ENCODE results near the gene DAO. TPM values are rescaled to one million over a fixed set of nuclear protein-coding genes. Genes with fewer than 3 reads are reported as not detected.

The DAO gene
- total and polyA plus RNA-seq, 2 of the 4 experiments (the other 2 are of a cell fraction): not detected

- Histone ChIP-seq H4K5ac (ENCODE audit: low read depth, low read length) (no peak overlapping the region), H4K91ac (ENCODE audit: insufficient read depth, low read depth, low read length) (no peak overlapping the region), H2AK9ac (replicated peaks; ENCODE audit: low read depth, low read length, poor library complexity) (no peak overlapping the region), H2AFZ (replicated peaks; ENCODE audit: low read length, poor library complexity) (no peak overlapping the region), H3K9me3 (ENCODE audit: control insufficient read depth, insufficient read depth, low read length) (peaks cover 2% of the 10 kb centered on the region; the same call in 1 of the 2 replicates), H2BK120ac (ENCODE audit: low read depth, low read length) (no peak overlapping the region), H3K27me3 (ENCODE audit: control insufficient read depth, insufficient read depth, low read length) (peaks cover 6% of the 10 kb centered on the region), H3K56ac (ENCODE audit: extremely low read depth, insufficient read depth, low read length) (no peak overlapping the region), H3K14ac (replicated peaks; ENCODE audit: low read depth, low read length) (no peak overlapping the region), H2BK5ac (ENCODE audit: low read depth, low read length, poor library complexity, severe bottlenecking) (no peak overlapping the region), H3K4ac (ENCODE audit: low read depth, low read length) (no peak overlapping the region), H2BK20ac (ENCODE audit: low read depth, low read length) (no peak overlapping the region), H3K4me3 (ENCODE audit: insufficient read depth, low read depth, low read length) (no peak overlapping the region), H4K20me1 (ENCODE audit: insufficient read depth, low read length) (no peaks in the 10 kb centered on the region), H3K4me2 (ENCODE audit: low read depth, low read length) (no peak overlapping the region), H3K23ac (ENCODE audit: low read depth, low read length) (no peak overlapping the region), H3K18ac (ENCODE audit: low read depth, low read length) (no peak overlapping the region), H2AK5ac (ENCODE audit: low read depth, low read length) (no peak overlapping the region), H3K36me3 (ENCODE audit: control insufficient read depth, insufficient read depth, low read length) (no peaks in the 10 kb centered on the region), H3K9ac (ENCODE audit: low read depth, low read length) (no peak overlapping the region), H4K8ac (ENCODE audit: low read depth in 2 of 2, low read length in 2 of 2) (no peak overlapping the region), H3K27ac (ENCODE audit: insufficient read depth, low read length) (no peak overlapping the region), H3K9me1 (ENCODE audit: insufficient read depth, low read length) (no peaks in the 10 kb centered on the region), H2BK15ac (ENCODE audit: low read depth, low read length) (no peak overlapping the region), H3K79me1 (ENCODE audit: low read depth in 1 of 2, low read length in 2 of 2) (no peaks in the 10 kb centered on the region), H3K4me1 (ENCODE audit: control insufficient read depth, insufficient read depth, low read length) (no peaks in the 10 kb centered on the region)
- dilution Hi-C loops (cut with HindIII; ENCODE audit: low sequenced_read_pairs, unreplicated experiment): no loop called here
- ChIA-PET POLR2A (ENCODE audit: unreplicated experiment) (no interaction called here), CTCF (no interaction called here)
- WGBS, 2 experiments (ENCODE audit: extremely low coverage in 2 of 2, insufficient read length in 1 of 2): no CpG with 5 or more reads among the region's 5 CpGs
- intact Hi-C loops (cut with micrococcal nuclease): no loop called here
- TF ChIP-seq NFE2L2 (IDR thresholded peaks at IDR 0.05; ENCODE audit: low read depth, low read length) (no peak), SMC3 (IDR thresholded peaks at IDR 0.05; ENCODE audit: low read depth, low read length) (no peak), RCOR1 (IDR thresholded peaks at IDR 0.05; ENCODE audit: insufficient replicate concordance, low read length) (no peak), ELK1 (IDR thresholded peaks at IDR 0.05; ENCODE audit: borderline replicate concordance, low read depth, low read length) (no peak), CEBPB (IDR thresholded peaks at IDR 0.05; ENCODE audit: low read depth, low read length) (no peak), MAFK (IDR thresholded peaks at IDR 0.05; ENCODE audit: low read depth, low read length) (no peak), RAD21 (IDR thresholded peaks at IDR 0.05; ENCODE audit: low read length) (no peak), MAZ (IDR thresholded peaks at IDR 0.05; ENCODE audit: borderline replicate concordance, low read depth, low read length) (no peak), MXI1 (IDR thresholded peaks at IDR 0.05; ENCODE audit: borderline replicate concordance, low read depth, low read length) (no peak)
- ATAC-seq (ENCODE audit: low read depth) (no peak), DNase-seq (no peak)
- in situ Hi-C loops (cut with MboI; ENCODE audit: low sequenced_read_pairs): loop anchor here (10.0 kb wide), 1 partner anchor 285 kb away; no protein-coding TSS in a partner anchor
- no TSS peak for BruUV-seq (replicated peaks)
Measured at GRCh38 chr12:108930155-108930554, 50.3 kb downstream of the DAO start.

Measured in IMR-90 (cell line).